HL-60/S4 treated with phorbol 12-myristate 13-acetate at 8.2 ng/mL for 4 days and 3 days (cell line): ENCODE data around the gene SPATA32.

ENCODE experiments used
- in situ Hi-C: fragments of 300-500 bp; cut with MboI; formaldehyde crosslinking; loops from 2 replicates; pipeline ENCODE4 v1.15.0; 2022; ENCODE audit warnings: low sequenced_read_pairs

Gene SPATA32

DNA sequence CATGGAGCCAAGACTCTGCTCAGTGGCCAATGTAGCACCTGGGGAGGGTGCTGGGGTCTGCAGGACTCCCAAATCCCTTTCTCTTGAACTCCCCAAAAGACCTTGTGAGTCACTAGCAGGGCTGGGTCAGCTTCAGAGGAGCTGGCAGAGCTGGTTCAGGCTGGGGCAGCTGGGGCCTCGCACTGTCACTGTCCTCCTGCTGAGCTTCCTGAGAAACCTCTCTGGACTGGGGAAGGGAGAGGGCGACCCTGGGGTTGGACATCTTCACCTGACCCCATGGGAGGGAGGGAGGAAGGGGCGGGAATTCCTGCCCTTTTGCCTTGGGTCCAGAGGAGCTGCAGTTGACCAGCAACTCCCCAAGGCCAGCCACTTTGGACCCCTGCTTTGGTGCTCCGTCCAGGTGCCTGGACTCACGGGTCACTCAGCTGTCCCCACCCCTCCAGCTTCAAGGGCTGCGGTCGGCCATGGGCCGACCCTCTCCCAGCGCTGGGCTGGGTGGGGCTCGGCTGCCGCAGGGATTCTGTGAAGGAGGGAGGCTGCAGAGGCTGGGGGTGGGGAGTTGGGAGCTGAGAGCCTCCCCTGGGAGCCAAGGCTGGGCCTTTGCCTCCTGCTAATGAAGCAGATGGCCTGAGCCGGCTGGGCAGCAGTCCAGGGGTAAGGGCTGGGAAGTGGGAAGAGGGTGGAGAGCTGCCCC is 31.0 kb downstream of the SPATA32 start:
- in situ Hi-C loops, result no loop called here

DNA sequence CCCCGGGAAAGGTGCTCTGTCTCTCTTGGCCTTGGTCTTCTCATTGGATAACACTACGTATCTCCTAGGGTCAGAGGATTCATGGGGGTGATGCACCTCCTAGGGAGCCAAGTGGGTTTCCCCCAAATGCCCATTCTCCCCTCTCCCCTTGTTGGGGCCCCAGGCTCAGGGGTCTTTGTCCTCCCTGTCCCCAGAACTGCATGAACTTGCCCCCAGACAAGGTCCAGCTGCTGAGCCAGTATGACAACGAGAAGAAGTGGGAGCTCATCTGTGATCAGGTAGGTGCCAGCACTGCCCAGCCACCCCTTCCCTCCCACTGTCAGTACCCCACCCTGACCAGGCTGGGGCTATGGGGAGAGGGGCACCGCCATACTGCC is 31.5 kb downstream of the SPATA32 start:
- in situ Hi-C loops, result no loop called here

DNA sequence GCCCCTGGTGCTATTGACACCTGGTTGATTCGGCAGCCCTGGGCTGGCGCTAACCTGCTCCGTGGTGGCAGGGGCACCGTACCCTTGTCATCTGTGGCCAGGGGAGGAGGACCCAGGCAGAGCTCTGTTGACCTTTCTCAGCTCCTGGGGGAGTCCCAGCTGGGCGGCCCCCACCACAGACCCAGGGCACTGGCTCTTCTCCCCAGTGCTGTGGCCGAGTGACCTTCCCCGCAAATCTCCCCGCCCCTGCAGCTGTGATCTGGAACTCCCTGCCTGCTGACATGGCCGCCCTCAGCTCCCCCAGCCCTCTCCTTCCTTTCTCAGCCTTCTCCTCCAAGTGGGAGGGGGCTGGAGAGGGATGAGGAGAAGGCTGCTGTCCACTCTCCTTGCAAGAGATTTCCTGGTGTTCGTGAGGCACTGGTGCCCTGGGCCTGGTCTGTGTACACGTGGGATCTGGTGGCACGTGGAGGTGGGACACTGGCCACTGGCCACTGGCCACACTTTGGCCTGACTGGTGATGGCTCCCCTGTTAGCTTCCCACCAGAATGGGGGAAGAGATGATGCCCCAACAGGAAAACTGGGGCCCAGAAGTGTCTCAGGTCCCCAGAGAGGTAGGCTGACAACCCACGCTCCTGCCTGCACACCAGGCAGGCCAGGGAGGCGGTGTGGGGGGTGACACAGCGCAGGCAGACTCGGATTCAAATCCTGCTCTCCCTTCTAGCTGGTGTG is 32.0 kb downstream of the SPATA32 start:
- in situ Hi-C loops, result no loop called here

DNA sequence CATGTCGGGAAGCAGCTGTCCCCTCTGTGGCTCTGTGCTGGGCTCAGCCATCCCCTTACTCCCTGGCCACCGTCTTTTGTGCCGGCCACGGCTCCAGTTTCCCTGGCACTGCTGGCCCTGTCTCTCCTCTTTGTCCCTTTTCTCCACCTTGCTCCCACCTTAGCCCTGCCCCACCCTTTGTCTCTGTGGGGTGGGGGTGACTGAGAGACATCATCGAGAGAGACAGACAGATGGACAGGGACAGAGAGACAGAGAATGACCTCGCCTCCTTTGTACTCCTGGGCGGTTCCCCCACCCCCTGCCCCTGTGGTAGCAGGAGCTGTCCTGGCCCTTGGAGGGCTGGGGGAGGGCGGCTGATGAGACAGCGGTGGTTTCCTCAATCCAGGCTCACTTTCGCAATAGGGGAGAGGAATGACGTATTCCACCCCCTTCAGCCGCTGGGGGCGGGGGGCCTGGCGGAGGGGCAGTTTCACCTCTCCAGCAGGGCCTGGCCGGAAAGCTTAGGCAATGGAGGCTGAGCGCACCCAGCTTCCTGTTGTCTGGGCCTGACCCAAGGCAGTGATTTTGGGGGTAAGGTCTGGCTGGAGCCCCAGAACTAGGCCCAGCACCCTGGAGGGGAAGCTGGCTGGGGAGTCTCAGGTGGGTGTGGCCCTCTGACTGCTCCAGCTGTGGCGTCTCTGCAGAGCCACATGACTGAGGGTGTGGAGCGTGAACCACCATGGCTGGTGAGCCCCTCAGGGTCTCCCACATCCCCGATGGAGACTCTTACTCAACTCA is 32.9 kb downstream of the SPATA32 start:
- in situ Hi-C loops, result no loop called here

DNA sequence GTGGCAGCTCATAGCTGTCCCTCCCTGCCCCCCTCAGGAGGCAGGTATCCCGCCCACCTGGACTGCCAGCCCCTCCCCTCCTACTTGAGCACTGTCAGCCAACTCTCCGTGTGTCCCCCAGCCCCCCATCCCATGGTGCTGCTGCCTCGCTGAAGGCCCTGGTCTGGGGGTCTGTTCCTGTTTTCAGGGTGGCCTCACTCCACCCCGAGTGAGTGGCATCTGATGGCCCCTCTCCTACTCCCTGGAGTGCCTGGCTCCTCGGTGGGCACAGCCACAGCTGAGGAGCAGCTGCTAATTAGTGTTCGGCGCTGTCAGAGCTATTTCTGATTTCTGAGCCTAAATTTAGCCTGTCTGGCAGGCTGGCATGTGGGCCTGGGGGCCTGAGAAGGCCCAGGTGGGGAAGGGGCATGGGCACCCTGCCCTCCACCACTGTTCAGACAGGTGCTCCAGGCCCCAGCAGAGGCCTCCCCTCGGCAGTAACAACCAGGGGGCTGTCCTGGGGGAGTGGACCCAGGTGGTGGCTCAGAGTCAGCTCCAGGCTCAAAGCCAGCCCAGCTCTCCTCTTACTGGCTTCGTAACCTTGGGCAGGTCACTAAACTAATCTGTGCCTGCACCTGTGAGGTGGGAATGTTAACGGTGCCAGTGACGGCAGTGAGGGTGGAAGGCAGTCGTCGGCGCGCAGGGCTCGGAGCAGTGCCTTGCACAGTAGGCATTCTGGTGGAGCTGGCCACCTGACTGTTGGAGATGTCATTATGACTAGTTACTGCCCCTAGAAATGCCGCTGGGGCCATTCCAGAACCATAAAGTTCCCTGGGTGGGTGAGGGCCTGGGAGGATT is 33.8 kb downstream of the SPATA32 start:
- in situ Hi-C loops, result no loop called here

DNA sequence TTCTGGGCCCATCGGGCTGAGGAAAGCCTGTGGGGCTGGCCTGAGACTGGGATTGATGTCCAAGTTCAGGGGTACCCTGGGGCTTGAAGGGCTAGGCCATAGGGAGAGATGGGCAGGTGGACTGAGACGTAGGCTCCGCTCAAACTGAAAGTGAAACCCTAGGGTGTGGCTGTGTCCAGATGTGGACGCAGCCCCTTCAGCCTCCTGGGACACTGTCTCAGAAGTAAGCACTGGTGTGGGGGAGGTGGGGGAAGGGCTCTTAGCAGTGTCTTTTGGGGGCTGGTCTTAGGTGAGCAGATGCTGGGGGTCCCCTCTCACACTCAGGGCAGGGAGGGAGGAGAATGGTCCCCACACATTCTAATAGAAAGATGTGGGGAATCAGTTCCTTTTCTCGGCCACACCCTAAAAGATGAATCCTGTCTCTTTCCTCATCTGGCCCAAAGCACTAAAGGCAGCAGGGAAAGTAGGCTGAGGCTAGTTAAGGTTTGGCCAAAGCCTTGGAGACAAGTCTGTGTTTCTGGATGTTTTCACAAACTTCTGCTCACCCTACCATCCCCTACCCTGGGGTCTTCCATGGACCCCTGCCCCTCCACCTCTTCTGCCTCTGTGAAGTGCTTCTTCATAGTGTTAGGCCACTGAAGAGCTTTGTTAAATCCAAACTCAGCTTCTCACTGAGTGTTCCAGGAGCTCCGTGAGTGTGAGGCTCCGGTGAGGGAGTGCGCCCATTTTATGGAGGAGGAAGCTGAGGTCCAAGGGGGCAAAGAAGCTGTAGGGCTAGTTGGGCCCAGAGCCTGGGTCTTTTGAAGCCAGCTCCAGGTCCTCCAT is 34.6 kb downstream of the SPATA32 start:
- in situ Hi-C loops, result no loop called here

DNA sequence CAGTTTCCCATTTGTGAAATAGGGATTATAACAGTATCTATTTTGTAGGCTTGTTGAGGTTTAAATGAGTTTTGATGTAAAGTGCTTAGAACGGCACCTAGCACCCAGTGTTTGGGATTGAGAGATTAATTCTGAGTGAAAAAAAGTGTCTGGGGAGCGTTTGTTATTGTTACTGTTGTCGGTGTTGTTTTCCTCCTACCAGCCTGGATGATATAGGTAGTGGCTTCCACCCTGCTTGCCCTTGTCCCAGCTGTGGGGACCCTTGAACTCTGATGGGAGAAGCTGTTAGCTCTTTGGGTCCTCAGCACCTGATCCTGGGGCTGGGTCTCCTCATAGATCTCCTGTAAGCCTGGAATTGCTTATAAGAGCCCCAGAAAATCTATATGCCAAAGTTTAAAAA is 35.3 kb downstream of the SPATA32 start:
- in situ Hi-C loops, result no loop called here

DNA sequence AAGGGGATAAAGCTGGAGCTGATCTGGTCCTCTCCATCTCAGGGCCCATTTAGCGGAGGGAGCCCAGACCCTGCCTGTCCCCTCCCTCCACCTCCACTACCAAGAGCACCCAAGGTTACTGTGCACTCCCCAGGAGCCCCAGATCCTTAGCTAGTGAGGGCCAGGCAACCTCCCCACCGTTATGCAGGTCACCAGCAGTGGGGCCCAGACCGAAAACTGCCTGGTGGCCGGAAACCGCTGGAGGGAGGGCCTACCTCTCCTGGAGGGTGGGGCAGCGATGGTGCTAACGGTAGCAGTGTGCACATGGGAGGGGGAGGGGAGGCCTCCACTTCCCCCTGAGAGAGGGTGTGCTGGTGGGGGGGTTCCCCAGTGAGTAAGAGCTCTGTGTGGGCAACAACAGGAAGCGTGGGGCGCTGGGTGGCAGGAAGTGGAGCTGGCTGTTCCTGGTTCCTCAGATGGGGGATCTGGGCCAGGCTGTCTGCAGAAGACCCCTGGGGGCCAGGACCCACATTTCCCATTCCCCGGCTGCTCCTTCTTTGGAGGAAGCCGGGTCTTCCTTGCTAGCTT is 35.8 kb downstream of the SPATA32 start:
- in situ Hi-C loops, result no loop called here

DNA sequence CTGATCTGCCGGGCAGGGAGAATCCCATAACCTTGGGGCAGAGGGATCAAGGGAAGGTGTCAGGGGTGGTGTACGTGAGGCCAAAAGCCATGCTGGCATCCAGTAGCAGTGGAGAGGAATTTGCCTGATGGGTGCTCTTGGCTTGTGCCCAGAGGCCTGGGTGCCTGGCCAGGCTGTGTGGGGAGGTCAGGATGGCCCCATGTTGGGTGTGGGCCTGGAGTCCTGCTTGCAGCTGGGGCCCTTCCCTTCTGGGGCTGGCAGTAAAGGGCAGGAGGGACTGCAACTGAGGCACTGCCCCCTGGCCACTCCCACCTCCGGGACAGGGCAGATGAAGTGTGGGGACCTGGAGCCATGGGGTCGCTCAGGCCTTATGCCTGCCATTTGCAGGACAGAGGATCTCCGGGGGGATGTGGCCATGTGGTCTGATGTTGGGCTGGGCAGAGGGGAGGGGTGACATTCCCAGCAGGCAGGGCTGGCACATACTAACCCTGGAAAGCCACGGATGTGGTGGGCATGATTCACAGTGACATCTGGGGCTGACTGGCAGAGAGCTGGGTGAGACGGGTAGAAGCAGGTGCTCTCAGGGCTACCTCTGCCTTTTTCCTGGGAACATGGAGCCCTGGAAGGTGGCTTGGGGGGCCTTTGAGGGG is 36.7 kb downstream of the SPATA32 start:
- in situ Hi-C loops, result no loop called here

DNA sequence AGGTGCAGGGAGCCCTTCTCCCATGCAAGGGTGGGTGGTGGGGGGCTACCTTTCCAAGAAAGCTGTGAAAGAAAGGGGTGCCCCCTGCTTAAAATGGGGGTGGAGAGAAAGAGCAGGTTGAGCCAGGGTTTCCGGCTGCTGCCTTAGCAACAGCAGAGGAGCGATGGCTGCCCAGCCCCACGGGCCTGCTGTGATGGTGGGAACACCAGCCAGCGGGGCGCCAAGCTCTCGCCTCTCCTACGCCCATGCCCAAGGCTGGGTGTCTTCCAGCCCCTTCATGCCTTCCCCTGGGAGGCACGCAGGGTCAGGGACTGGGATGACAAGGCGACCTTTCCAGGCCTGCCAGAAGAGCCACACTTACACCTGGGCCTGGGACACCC is 37.2 kb downstream of the SPATA32 start:
- in situ Hi-C loops, result no loop called here

DNA sequence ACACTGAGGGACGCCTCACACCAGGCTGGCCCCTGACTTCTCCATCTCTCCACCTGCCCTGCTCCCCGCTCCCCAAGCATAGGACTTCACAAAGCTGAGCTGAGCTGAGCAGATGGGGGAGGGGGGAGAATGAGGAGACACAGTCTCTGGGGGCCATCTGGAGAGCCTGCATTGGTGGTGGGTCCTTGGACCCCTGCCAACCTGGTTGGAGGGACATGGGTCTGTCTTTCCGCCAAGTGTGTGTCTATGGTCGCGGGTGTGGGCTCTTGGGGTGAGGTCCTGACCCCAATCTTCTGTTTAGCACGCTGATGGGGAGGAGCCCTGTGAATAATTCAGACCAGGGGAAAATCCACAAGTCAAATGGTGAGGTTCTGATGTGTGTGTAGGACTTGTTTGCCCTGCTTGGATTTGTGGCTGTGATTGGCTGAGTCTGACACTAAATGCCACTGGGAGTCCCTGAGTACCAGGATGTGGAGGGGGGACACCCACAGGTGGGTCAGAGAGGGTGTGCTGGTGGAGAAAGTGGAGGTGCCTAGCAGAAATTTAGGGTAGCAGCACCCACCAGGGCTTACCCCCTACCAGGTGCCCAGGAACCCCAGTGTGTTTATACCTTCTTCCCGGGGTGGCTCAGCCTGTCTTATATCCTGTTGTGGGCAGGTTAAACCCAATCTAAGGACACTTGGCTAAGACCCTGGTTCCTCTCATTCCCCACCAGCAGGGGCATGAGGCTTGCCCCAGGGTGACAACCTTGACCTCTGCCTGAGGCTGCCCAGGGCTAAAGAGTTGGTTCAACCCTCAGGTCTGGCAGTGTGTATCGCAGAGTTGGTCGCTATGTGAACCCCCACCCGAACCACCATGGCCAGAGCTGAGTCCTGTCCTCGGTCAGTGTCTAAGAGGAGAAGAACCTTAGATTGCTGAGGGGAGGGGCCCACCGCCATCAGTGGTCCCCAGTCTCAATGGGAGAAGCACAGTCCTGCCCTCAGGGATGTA is 38.1 kb downstream of the SPATA32 start:
- in situ Hi-C loops, result no loop called here

DNA sequence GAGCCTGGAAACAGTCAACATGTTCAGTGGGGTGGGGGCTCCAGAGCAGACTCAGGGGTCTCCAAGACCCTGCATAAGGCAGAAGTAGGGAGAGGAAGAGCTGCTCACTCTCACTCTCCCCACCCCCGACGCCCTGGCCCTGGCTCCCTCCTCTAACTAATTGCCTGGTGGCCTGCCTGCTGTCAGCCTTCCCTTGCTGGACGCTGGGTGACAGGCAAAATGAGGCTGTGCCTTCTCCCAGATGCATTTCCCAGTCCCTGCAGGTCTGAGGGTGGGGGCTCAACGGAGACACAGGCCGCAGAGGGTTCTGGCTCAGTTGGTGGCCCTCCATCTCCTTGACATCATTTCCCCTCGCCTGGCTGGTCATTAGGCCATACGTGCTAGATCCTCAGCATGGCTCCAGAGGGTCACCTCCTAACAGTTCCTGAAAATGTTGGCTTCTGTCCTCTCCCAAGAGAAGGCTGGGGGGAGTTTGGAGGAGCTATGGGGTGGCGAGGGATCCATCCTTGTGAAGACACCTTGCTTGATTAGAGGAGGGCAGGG is 38.8 kb downstream of the SPATA32 start:
- in situ Hi-C loops, result no loop called here

DNA sequence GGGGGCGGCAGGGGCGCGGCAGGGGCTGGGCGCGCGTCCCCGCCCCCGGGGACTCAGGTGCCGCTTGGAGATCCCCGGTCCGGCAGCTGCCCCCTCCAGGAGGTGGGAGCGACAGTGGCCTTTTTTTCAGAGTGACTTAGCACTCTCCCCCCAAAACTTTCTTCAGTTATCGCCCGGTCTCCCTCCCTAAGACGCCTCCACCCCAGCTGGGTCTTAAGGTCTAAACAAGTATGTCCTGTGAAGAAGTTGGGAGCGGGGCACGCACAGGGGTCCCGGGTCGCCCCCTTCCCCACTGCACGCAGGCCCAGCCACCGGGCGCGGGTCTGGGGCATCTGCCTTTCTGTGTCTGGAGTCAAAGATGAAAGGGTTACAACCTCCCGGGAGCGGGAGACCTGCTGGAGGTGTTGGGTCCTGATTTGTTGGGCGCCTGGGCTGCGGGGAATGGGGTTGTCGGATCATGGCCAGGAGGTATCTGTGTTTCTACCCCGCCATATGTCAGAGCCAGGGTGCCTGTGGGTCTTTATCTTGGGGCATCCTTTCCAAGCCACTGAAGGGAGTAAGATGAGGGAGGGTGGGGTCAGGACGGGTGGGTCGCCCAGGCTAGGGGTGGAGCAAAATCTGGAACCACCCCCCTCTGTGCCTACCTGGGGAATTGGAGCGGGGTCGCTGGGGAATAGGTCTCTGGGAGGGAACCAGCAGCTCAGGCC is 39.5 kb downstream of the SPATA32 start:
- in situ Hi-C loops, result no loop called here

DNA sequence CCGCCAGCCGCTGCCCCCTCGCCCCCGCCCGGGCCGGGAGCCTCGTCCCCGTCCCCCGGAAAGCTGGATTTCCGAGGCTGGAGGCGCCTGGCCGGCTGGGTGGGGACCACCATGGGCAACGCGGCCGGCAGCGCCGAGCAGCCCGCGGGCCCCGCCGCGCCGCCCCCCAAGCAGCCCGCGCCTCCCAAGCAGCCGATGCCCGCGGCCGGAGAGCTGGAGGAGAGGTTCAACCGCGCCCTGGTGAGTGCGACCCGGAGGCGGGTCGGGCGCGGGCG is 39.9 kb downstream of the SPATA32 start:
- in situ Hi-C loops, result no loop called here

DNA sequence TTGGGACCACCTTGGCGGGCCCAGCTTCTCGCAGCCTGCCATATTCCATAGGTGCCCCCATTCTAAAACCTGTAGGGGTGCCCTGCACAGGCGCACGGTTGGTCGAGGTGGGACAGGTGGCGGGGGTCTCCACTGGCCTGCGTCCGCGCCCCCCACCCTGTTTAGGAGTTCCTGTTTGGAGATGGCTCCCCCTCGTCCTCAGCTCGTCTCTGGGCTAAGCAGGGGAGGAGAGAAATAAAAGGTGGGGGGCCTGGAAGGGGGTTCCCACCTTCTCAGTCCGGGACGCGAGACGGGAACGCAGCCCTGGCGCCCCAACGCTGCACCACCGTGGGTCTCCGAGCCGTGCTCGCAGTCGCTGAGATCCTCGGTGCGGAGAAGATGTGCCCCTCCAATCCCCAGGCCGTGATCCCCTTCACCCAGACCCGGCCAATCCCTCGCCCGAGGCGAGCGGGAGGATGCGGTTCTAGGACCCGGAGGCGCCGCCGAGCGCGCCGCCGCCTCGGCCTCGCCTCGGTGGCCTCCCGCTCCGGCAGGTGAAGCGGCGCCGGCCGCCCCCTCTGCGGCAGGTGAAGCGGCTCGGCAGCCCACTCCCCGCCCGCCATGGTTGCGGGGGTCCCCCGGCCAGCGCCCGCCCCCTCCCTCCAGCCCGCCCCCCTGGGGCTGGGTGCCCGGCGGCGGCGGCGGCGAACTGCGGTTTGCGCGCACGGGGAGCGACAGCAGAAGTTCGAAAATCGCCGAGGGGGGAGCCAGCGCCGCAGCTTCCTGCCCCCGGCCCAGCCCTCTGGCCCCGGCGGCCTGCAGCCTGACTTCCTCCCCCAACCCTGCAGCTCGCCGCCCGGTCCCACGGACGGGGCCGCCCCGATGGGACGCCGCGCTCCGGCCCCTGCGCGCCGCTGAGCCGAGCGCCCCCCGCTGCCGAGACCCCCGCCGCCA is 40.5 kb downstream of the SPATA32 start, which contains the start of gene FMNL1:
Gene FMNL1 (plus strand): TSS at position 805 of the 933 bp plus-strand sequence. CDS start 240 bp downstream, outside the sequence.
- in situ Hi-C loops, result no loop called here

DNA sequence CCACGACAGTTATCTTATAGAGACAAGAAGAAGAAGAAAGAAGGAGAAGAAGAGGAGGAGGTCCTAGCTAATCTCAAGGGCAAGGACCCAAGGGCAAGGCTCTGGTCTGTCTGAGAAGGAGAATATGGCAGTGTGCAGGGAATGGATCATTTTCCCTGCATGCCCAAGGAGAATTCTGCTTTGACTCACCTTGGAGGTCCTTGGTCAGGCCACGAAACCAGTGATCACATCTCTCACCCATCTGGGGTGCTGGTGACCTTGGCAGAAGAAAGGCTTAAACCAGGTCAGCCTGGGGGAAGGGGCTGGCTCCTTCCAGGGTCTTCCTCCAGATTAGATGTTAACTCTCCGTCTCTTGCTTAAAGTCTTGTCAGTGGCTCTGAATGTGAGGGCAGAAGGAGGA is 41.8 kb downstream of the SPATA32 start:
- in situ Hi-C loops, result no loop called here
